C4-2B (cell line): ENCODE measurements around the gene RNASE13.

Experiments used
- ZFX ChIP-seq: fragments of 450-650 bp; IDR thresholded peaks from 2 replicates; pipeline ENCODE4 v1.6.1; 2017
- TF ChIP-seq, protein P1 (sequence below): fragments of 450-650 bp; conservative IDR thresholded peaks from 2 replicates; pipeline ENCODE4 v1.5.1; 2017; ENCODE audit warnings: mild to moderate bottlenecking

DNA sequence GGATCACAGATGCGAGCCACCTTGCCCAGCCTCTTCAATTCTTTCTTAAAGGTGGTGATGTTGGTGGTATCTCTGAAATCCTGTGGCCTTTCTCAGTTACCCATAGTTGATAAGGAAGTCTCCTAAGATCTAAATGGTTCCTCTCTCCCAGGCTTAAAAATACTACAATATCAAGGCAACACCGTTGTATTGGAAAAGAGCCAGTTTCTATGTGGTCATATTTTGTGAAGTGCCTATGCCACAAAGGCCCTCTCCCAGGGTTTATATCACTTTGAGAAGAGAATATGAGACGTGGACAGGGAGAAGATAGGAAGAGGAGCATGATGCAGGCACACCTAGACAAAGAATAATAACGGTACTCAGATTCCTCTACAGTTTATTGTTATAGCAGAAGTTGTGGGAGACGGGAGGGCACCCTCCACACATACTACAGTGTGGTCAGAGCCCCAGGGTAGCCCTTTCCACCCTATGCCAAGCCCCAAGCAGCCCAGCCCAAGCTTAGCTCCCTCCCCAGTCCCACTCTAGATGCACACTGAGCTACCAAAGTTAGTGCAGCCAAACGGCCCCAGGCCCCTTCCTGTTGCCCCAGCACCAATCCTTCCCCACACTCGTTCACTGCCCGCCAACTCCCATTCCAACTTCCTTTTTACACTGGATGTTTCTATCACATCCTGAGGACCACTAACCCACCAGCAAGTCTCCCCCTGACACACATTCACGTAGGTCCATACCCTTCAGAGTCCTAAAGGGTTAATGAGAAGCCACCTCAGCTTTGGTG is 18.0 kb downstream of the RNASE13 start:
- TF ChIP-seq, protein P1, sequence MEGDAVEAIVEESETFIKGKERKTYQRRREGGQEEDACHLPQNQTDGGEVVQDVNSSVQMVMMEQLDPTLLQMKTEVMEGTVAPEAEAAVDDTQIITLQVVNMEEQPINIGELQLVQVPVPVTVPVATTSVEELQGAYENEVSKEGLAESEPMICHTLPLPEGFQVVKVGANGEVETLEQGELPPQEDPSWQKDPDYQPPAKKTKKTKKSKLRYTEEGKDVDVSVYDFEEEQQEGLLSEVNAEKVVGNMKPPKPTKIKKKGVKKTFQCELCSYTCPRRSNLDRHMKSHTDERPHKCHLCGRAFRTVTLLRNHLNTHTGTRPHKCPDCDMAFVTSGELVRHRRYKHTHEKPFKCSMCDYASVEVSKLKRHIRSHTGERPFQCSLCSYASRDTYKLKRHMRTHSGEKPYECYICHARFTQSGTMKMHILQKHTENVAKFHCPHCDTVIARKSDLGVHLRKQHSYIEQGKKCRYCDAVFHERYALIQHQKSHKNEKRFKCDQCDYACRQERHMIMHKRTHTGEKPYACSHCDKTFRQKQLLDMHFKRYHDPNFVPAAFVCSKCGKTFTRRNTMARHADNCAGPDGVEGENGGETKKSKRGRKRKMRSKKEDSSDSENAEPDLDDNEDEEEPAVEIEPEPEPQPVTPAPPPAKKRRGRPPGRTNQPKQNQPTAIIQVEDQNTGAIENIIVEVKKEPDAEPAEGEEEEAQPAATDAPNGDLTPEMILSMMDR: no peak
- TF ChIP-seq ZFX: no peak
